HG02970 (cell line): Measurements from ENCODE around the gene MYBPC3.

ENCODE experiments used
- ATAC-seq: cut with Tn5 transposase; IDR thresholded peaks from one replicate; pipeline ENCODE4 v1.9.1; 2021; ENCODE audit warnings: mild to moderate bottlenecking, moderate library complexity, moderate number of reproducible peaks; ENCODE audit not compliant: unreplicated experiment, low FRiP score

Gene MYBPC3

GRCh38 chr11:47387944-47388696, 35.6 kb upstream of the MYBPC3 start:
- ATAC-seq, result no peak

- ATAC-seq, result no peak
These were observed 32.0 kb upstream of the MYBPC3 start for GRCh38 chr11:47384498-47384897.

- ATAC-seq, result no peak
These were observed 30.6 kb upstream of the MYBPC3 start for GRCh38 chr11:47383071-47383470.

GRCh38 chr11:47380078-47380477, 27.6 kb upstream of the MYBPC3 start:
- no peak for ATAC-seq

GRCh38 chr11:47379317-47379716, 26.8 kb upstream of the MYBPC3 start:
- no peak for ATAC-seq

GRCh38 chr11:47378836-47379170, 26.3 kb upstream of the MYBPC3 start:
- ATAC-seq, result no peak

GRCh38 chr11:47378010-47378835, 25.7 kb upstream of the MYBPC3 start, which contains the start of gene SPI1:
Gene SPI1 (minus strand): TSS chr11:47378547. CDS start chr11:47378353, 194 bp downstream.
- ATAC-seq, result no peak

- ATAC-seq, result no peak
These were observed 25.1 kb upstream of the MYBPC3 start for GRCh38 chr11:47377571-47378009.

- ATAC-seq, result no peak
These were observed 24.2 kb upstream of the MYBPC3 start for GRCh38 chr11:47376525-47377371.

- ATAC-seq, result no peak
These were observed 23.6 kb upstream of the MYBPC3 start for GRCh38 chr11:47376107-47376524.

- no peak for ATAC-seq
These were observed 23.1 kb upstream of the MYBPC3 start for GRCh38 chr11:47375546-47376085.

GRCh38 chr11:47375020-47375419, 22.5 kb upstream of the MYBPC3 start:
- ATAC-seq, result no peak

- no peak for ATAC-seq
These were observed 22.2 kb upstream of the MYBPC3 start for GRCh38 chr11:47374720-47375019.

GRCh38 chr11:47373876-47374719, 21.6 kb upstream of the MYBPC3 start:
- no peak for ATAC-seq

GRCh38 chr11:47372422-47372821, 19.9 kb upstream of the MYBPC3 start:
- no peak for ATAC-seq

GRCh38 chr11:47369676-47370075, 17.2 kb upstream of the MYBPC3 start:
- no peak for ATAC-seq

- no peak for ATAC-seq
These were observed 13.6 kb upstream of the MYBPC3 start for GRCh38 chr11:47366020-47366490.

- ATAC-seq, result no peak
These were observed 8.9 kb upstream of the MYBPC3 start for GRCh38 chr11:47361419-47361818.

- ATAC-seq, result no peak
These were observed 7.8 kb upstream of the MYBPC3 start for GRCh38 chr11:47360341-47360740.

GRCh38 chr11:47359586-47359985, 7.1 kb upstream of the MYBPC3 start:
- no peak for ATAC-seq
